HUES48 (cell line): Measurements from ENCODE around the gene LRRC23.
"Not testable (repeated sequence)": the region's sequence is repeated elsewhere in the genome, so short reads cannot be mapped to it uniquely, and the experiment has no call there.

Experiments
- H3K27ac ChIP-seq: one replicate; pipeline ENCODE4 v1.7.0; 2013; ENCODE audit warnings: low read depth, low read length, inconsistent platforms
- H3K27me3 ChIP-seq: 2 replicates; pipeline ENCODE4 v1.6.1; 2013; ENCODE audit warnings: mild to moderate bottlenecking, low read length; ENCODE audit not compliant: control insufficient read depth, insufficient read depth
- H3K36me3 ChIP-seq: 2 replicates; pipeline ENCODE4 v1.6.1; 2013; ENCODE audit warnings: low read length; ENCODE audit not compliant: control insufficient read depth, insufficient read depth
- H3K4me1 ChIP-seq: 2 replicates; pipeline ENCODE4 v1.6.1; 2013; ENCODE audit warnings: mild to moderate bottlenecking, low read length; ENCODE audit not compliant: control insufficient read depth, insufficient read depth
- H3K4me3 ChIP-seq: 2 replicates; pipeline ENCODE4 v1.5.1; 2013; ENCODE audit warnings: mild to moderate bottlenecking, low read depth, low read length
- H3K9ac ChIP-seq: 2 replicates; pipeline ENCODE4 v1.6.1; 2013; ENCODE audit warnings: mild to moderate bottlenecking, low read depth, low read length, moderate library complexity
- H3K9me3 ChIP-seq: 2 replicates; pipeline ENCODE4 v1.6.1; 2013; ENCODE audit warnings: low read length; ENCODE audit not compliant: control insufficient read depth, insufficient read depth

LRRC23 gene

GRCh38 chr12:6866920-6867412 lies 37.7 kb upstream of the LRRC23 start:
- Histone ChIP-seq H3K4me3 (peak overlapping the region; percentile 95), H3K36me3 (peaks cover 67% of the 10 kb centered on the region), H3K9me3 (no peaks in the 10 kb centered on the region), H3K27ac (peak overlapping the region; percentile 77), H3K27me3 (no peaks in the 10 kb centered on the region), H3K4me1 (peaks cover 39% of the 10 kb centered on the region), H3K9ac (peak overlapping the region; percentile 38; the same call in 1 of the 2 replicates)

DNA sequence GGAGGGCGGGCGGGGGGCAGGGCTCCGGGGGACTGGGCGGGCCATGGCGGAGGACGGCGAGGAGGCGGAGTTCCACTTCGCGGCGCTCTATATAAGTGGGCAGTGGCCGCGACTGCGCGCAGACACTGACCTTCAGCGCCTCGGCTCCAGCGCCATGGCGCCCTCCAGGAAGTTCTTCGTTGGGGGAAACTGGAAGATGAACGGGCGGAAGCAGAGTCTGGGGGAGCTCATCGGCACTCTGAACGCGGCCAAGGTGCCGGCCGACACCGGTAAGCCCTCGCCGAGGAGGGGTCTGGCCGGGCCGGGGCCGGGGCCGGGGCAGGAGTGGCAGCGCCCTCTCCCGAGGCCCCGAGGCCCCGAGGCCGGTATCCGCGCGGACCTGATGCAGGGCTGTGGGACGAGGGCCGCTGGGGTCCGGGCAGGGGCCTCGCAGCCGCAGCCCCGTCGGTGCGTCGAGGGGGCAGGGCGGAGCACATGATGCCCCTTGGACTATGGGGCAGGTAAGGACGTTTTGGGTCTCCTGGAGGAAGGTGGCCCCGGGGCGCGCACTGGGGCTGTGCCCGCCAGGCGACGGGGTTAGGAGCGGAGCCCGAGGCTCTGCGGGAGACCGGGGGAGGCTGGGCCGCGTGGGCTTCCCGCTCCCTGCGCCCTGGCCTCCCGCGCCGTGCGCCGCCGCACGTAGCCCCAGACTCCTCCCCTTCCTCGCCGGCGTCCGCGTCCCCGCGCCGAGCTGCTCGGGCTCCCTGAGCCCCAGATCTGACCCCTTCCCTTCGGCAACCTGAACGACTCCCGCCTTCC lies 37.0 kb upstream of the LRRC23 start, which contains the start of gene TPI1:
TSS of gene TPI1 (plus strand) at position 119 of the 798 bp plus-strand sequence. CDS start at position 155, 36 bp downstream.
- peak within 1 kb of the TSS; percentile 88 for H3K9ac ChIP-seq
- peak within 1 kb of the TSS; percentile 95 for H3K4me3 ChIP-seq
- H3K27ac ChIP-seq = peak within 1 kb of the TSS; percentile 87
- peaks cover 61% of the 10 kb centered on the region for H3K36me3 ChIP-seq
- H3K4me1 ChIP-seq = peaks cover 41% of the 10 kb centered on the region
- no peaks in the 10 kb centered on the region for H3K9me3 ChIP-seq
- H3K27me3 ChIP-seq = no peaks in the 10 kb centered on the region

DNA sequence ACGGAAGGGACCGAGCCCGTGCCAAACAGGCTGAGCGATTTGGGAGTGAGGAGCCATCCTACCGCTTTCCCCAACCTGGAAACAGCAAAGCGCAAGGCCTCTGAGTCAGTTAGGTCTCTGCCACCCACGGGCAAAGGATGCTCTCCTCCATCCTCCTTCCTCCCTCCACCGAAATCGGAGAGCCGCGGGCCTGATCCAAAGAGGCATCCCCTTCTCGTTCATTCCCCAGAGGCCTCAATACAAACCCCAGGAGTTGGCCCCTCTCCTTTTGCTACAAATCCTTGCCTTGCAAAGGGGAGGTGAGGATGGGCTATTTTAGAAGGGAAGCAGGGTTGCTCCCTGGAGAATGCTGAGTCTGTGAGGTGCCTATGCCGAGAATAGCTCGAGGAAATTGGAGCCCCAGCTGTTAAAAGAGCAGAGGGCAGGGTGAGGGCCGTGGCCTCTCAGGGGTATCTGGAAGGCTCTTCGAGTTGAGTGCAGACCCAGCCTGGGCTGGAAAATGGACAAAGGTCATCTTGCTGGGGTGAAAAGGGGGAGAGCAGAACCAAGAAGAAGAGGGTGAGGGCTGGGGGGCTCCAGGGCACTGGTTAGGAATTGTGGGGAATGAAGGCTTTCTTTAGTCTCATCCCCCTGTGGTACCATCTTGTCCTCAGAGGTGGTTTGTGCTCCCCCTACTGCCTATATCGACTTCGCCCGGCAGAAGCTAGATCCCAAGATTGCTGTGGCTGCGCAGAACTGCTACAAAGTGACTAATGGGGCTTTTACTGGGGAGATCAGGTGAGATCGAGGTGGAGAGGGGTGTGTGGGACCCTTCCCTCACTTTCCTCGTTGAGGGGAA lies 36.2 kb upstream of the LRRC23 start:
- peaks cover 52% of the 10 kb centered on the region for H3K36me3 ChIP-seq
- peak overlapping the region; percentile 95 for H3K4me3 ChIP-seq
- H3K27me3 ChIP-seq = no peaks in the 10 kb centered on the region
- H3K9ac ChIP-seq = peak overlapping the region; percentile 88
- H3K27ac ChIP-seq = peak overlapping the region; percentile 87
- peaks cover 41% of the 10 kb centered on the region for H3K4me1 ChIP-seq
- H3K9me3 ChIP-seq = no peaks in the 10 kb centered on the region

DNA sequence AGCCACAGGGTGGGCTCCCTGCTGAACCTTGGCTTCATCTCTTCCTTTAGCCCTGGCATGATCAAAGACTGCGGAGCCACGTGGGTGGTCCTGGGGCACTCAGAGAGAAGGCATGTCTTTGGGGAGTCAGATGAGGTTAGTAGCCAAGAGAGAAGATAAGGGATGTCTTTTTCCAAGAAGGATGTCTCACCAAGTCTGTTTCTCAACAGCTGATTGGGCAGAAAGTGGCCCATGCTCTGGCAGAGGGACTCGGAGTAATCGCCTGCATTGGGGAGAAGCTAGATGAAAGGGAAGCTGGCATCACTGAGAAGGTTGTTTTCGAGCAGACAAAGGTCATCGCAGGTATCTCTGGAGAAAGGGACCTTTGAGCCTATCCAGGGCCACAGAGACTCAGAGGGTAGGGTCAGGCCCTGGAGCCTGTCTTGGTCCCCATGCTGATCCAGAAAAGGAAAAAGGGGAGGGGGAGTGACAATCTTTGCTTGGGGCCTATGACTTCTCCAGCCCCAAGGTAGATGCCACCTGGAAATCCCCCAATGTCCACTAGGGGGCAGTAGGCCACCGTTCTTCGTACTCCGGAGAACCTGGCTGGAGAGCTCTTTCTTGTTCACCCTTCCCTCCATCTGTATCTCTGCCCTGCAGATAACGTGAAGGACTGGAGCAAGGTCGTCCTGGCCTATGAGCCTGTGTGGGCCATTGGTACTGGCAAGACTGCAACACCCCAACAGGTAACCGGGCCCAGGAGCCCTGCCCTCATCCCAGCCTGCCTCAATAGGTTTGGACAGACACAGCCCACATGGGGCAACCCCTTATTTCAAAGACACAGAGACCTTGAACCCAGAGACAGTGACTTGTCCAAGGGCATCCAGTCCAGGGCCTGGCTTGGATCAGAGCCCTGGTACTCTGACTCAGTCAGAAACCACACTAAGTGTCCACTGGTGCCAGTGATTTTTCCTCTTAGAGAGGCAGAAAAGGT lies 35.3 kb upstream of the LRRC23 start:
- 0 out of 2 replicates have a peak overlapping the region, but pooled peaks have one; percentile 88 for H3K9ac ChIP-seq
- H3K27me3 ChIP-seq = no peaks in the 10 kb centered on the region
- peak overlapping the region; percentile 95 for H3K4me3 ChIP-seq
- peaks cover 44% of the 10 kb centered on the region for H3K36me3 ChIP-seq
- peak overlapping the region; percentile 37 for H3K27ac ChIP-seq
- peaks cover 44% of the 10 kb centered on the region for H3K4me1 ChIP-seq
- H3K9me3 ChIP-seq = no peaks in the 10 kb centered on the region

GRCh38 chr12:6870304-6870703 lies 34.3 kb upstream of the LRRC23 start:
- H3K4me3 ChIP-seq, H3K27me3 ChIP-seq, H3K27ac ChIP-seq, H3K9ac ChIP-seq, H3K9me3 ChIP-seq: not testable (repeated sequence)
- Histone ChIP-seq H3K36me3 (peaks cover 34% of the 10 kb centered on the region), H3K4me1 (peaks cover 44% of the 10 kb centered on the region)

DNA sequence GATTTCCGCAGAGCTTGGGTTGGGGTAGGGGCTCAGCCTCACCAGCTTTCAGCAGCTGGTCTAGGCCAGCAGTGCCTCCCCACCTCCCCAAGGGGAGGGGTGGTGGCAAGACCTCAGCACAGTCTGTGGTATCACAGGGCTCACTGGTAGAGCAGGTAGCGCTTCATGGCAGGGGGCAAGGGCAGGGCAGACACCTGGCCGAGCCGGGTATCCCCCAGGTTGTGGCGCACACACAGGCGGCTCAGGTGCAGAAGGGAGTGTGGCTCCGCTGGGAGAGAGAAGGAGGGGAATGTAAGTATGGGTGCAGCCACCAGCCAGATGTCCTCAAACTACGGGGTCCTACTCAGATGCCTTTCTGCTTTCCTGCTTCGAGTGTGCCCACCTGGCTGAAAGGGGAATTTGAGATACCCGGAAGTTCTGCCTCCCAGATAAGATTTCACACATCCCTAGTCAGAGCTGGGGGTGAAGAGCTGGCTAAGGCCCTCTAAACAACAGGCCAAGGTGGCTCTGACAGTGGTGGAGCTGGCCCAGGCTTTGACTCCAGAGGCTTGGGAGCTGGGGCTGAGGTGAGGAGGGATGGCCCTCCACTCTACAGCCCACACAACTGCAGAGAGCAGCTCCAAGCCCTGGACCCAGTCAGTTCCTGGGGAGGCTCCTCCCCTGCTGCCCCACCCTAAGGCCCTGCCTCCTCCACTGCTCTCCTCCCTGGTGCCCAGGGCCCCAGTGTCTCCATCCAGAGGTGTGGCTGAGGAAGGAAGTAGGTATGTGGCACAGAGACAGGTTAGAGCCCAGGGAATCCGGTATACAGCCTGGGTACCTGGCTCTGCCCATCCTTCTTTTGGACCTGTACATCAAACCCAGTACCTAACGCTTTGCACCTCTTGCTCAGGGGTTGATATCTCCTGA lies 33.3 kb upstream of the LRRC23 start:
- H3K4me1 ChIP-seq = peaks cover 38% of the 10 kb centered on the region
- H3K9me3 ChIP-seq = no peaks in the 10 kb centered on the region
- no peaks in the 10 kb centered on the region for H3K27me3 ChIP-seq
- H3K36me3 ChIP-seq = peaks cover 30% of the 10 kb centered on the region
- H3K9ac ChIP-seq = no peak overlapping the region
- peak overlapping the region; percentile 67 for H3K27ac ChIP-seq
- H3K4me3 ChIP-seq = peak overlapping the region; percentile 96

DNA sequence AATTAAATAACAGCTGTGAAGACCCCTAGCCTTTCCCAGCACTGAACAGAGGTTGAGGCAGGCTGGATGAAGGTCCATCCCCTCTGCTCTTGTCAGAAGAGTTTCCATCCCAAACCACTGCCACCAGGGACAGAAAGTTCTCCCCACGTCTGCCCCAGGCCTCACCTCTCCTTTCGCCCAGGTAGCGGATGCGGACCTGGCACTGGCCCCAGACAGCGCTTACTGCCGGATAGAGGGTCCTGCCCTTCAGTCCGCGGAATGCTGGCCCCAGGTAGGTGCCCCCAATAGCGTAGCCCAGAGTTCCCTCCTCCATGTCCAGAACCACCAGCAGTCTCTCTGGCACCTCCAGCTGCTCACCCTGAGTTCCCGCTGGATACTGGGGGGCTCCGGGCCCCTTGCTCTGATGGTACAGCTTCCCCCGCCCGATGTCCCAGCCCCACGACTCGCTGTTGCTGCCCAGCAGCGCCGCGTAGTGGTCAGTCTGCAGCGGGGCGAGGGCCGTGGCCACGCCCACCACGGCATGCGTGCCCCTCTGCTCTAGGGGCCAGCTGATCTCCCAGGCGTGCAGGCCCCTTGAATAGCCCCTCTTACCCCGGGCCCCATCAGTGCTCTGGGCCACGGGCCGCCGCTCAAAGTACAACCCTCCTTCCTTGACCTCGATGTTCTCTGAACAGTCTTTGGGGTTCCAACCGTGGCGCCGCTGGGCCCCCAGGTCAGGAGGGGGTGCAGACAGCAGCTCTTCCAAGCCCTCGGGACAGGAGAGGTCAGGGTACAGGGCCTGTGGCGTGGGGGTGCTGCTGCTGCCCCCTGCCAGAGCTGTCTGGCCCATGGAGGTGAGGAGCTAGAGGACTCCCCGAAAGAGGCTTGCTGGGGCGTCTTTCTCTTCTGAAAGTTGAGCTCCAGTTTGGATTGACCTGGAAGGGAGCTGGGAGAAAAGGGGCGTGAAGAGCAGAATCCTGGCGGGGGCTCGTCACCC lies 32.3 kb upstream of the LRRC23 start:
- H3K9ac ChIP-seq = peak overlapping the region; percentile 72
- peaks cover 30% of the 10 kb centered on the region for H3K36me3 ChIP-seq
- H3K9me3 ChIP-seq = no peaks in the 10 kb centered on the region
- peak overlapping the region; percentile 96 for H3K4me3 ChIP-seq
- H3K27me3 ChIP-seq = no peaks in the 10 kb centered on the region
- H3K27ac ChIP-seq = peak overlapping the region; percentile 85
- H3K4me1 ChIP-seq = peaks cover 31% of the 10 kb centered on the region

GRCh38 chr12:6873094-6874014 lies 31.3 kb upstream of the LRRC23 start, which contains the start of gene SPSB2:
SPSB2 (minus strand) TSS chr12:6873303; CDS start chr12:6872901, 402 bp downstream.
- peak within 1 kb of the TSS; percentile 96 for H3K4me3 ChIP-seq
- peak within 1 kb of the TSS; percentile 85 for H3K27ac ChIP-seq
- H3K9me3 ChIP-seq = no peaks in the 10 kb centered on the region
- peaks cover 30% of the 10 kb centered on the region for H3K36me3 ChIP-seq
- H3K9ac ChIP-seq = peak within 1 kb of the TSS; percentile 72
- peaks cover 31% of the 10 kb centered on the region for H3K4me1 ChIP-seq
- no peaks in the 10 kb centered on the region for H3K27me3 ChIP-seq
